Progenitor cell of endocrine pancreas (in vitro differentiated cells): ENCODE measurements around the gene TIAM2. TPM values are rescaled to one million over a fixed set of nuclear protein-coding genes. Genes with fewer than 3 reads are reported as not detected.

Source experiments
- DNase-seq: peaks from one replicate; pipeline ENCODE4 v3.0.0; 2021; ENCODE audit warnings: low spot score; ENCODE audit not compliant: unreplicated experiment
- H3K27ac Mint-ChIP-seq: 2 replicates; pipeline ENCODE4 v1.8.0; 2021; ENCODE audit warnings: mild to moderate bottlenecking, moderate library complexity, mixed read lengths
- H3K27me3 Mint-ChIP-seq: 2 replicates; pipeline ENCODE4 v1.8.0; 2021; ENCODE audit warnings: mixed read lengths
- H3K36me3 Mint-ChIP-seq: 2 replicates; pipeline ENCODE4 v1.8.0; 2022; ENCODE audit warnings: mixed read lengths; ENCODE audit not compliant: insufficient read depth
- H3K4me1 Mint-ChIP-seq: 2 replicates; pipeline ENCODE4 v1.8.0; 2021; ENCODE audit warnings: low read depth, mixed read lengths
- H3K4me3 Mint-ChIP-seq: 2 replicates; pipeline ENCODE4 v1.8.0; 2021; ENCODE audit warnings: low read depth, mild to moderate bottlenecking, moderate library complexity, mixed read lengths
- H3K9me3 Mint-ChIP-seq: 2 replicates; pipeline ENCODE4 v1.8.0; 2021; ENCODE audit warnings: low read depth, mixed read lengths
- CTCF ChIP-seq: fragments of 200-600 bp; sonication (generic); IDR thresholded peaks from one replicate; pipeline ENCODE4 v1.5.0; 2021; ENCODE audit warnings: antibody characterized with exemption, mild to moderate bottlenecking; ENCODE audit not compliant: unreplicated experiment
- total RNA-seq: library from RNA; stranded (reverse); gene quantifications from 2 replicates; pipeline ENCODE4 v1.2.1, GENCODE V29; 2021

The TIAM2 gene
- total RNA-seq, 1 donor from 2014 or later: 14.3 TPM

DNA sequence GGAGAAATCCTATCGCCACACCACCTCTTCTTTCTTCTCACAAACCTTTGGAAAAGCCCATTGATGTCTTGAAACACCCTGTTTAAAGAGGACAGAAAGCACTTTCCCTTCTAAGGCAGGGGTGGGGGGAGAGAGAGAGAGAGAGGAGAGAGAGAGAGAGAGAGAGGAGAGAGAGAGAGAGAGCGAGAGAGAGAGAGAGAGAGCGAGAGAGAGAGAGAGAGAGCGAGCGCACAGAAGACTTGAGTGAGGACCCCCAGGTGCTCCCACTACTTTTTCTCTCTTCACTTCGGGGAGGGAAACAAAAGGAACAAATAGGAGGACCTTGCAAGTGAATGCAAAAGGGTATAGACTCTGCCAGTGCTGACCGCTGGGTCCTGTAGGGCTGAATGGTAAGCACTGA lies 52.4 kb downstream of the TIAM2 start:
- Mint-ChIP-seq H3K9me3 (no peaks in the 10 kb centered on the region), H3K36me3 (no peaks in the 10 kb centered on the region), H3K4me3 (no peak overlapping the region), H3K4me1 (no peaks in the 10 kb centered on the region), H3K27me3 (no peaks in the 10 kb centered on the region), H3K27ac (no peak overlapping the region)
- no peak for DNase-seq
- no peak for TF ChIP-seq CTCF

DNA sequence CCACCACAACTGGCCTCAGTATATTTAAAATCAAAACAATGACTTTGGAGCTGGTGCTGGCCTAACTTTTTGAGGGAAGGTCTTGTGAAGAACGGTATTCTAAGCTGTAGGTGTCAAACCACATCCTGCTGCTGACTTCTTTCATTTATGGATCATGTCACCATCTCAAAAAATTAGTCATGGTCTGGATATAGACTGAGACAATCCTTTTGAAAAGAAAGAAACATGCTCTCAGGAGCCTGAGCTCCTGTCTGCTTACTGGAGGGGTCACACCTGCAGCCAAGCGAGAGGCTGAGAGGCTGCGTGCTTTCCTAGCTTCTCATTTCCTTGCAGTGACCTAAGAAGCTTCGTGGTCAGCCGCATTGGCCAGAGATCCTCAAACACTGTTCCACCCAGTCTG lies 55.2 kb downstream of the TIAM2 start:
- Mint-ChIP-seq H3K27ac (no peak overlapping the region), H3K4me3 (no peak overlapping the region), H3K9me3 (no peaks in the 10 kb centered on the region), H3K36me3 (no peaks in the 10 kb centered on the region), H3K4me1 (no peaks in the 10 kb centered on the region), H3K27me3 (no peaks in the 10 kb centered on the region)
- no peak for TF ChIP-seq CTCF
- no peak for DNase-seq

DNA sequence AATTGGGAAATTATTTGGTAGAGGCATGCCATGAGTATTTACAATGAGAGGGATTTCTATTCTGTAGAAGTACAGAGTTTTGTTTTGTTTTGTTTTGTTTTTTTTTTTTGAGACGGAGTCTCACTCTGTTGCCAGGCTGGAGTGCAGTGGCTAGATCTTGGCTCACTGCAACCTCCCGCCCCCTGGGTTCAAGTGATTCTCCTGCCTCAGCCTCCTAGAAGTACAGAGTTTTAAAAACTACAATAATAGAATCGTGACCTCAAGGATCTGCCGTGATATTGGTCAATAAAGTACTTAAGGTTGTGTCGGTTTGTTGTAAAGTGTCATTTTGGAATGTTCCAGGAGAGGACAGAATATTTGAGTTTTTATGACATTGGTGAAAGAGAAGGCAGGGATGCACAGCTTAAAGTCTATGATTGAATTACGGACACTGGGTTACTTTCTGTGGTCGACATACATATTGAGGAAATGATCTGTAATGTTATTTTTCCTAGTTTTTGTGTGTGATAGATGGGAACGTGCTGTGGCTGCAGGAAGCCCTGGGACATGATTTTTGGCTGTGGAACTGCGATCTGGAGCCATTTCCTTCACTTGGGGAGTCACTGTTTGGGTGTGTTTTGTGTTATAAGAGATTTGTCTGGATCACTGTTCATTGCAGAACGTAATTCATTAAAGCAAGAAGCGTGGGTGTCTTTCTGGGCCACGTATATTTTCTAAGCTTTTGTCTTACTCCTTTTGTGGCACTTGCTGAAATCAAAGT lies 59.6 kb downstream of the TIAM2 start:
- no peaks in the 10 kb centered on the region for H3K4me1 Mint-ChIP-seq
- H3K9me3 Mint-ChIP-seq: no peaks in the 10 kb centered on the region
- no peak overlapping the region for H3K27ac Mint-ChIP-seq
- H3K36me3 Mint-ChIP-seq: no peaks in the 10 kb centered on the region
- no peak for DNase-seq
- no peak for TF ChIP-seq CTCF
- H3K4me3 Mint-ChIP-seq: no peak overlapping the region
- no peaks in the 10 kb centered on the region for H3K27me3 Mint-ChIP-seq

GRCh38 chr6:155055729-155056128 lies 60.6 kb downstream of the TIAM2 start:
- no peaks in the 10 kb centered on the region for H3K36me3 Mint-ChIP-seq
- no peak overlapping the region for H3K27ac Mint-ChIP-seq
- H3K27me3 Mint-ChIP-seq: no peaks in the 10 kb centered on the region
- H3K9me3 Mint-ChIP-seq: no peaks in the 10 kb centered on the region
- no peak for DNase-seq
- no peaks in the 10 kb centered on the region for H3K4me1 Mint-ChIP-seq
- TF ChIP-seq CTCF: no peak
- H3K4me3 Mint-ChIP-seq: no peak overlapping the region

DNA sequence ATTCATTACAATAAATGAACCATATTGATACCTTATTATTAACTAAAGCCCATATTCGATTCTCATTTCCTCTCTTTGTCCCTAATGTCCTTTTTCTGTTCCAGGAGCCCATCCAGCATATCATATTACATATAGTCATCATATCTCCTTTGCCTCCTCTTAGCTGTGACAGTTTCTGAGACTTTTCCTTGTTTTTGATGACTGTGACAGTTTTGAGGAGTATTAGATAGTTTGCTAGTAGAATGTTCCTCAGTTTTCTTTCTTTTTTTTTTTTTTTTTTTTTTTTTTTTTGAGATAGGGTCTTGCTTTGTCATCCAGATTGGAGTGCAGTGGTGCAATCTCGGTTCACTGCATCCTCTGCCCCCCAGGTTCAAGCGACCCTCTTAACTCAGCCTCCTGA lies 61.6 kb downstream of the TIAM2 start:
- DNase-seq: no peak
- Mint-ChIP-seq H3K36me3 (no peaks in the 10 kb centered on the region), H3K4me3 (no peak overlapping the region), H3K4me1 (no peaks in the 10 kb centered on the region), H3K27me3 (no peaks in the 10 kb centered on the region), H3K27ac (no peak overlapping the region), H3K9me3 (peaks cover 4% of the 10 kb centered on the region)
- TF ChIP-seq CTCF: no peak
